Neutrophil (primary cell): ENCODE results near the gene GANAB.
A peak's percentile ranks its signal among the peaks of the same experiment; 100 is the strongest.
"Not testable (repeated sequence)": the region's sequence is repeated elsewhere in the genome, so short reads cannot be mapped to it uniquely, and the experiment has no call there.

ENCODE experiments used
- H3K27ac ChIP-seq: fragments of 200-600 bp; sonication (generic); 2 replicates; pipeline ENCODE4 v1.5.1; 2016; ENCODE audit warnings: mild to moderate bottlenecking, moderate library complexity
- H3K27me3 ChIP-seq: fragments of 200-600 bp; sonication (generic); 2 replicates; pipeline ENCODE4 v1.6.0; 2016; ENCODE audit warnings: mild to moderate bottlenecking
- H3K36me3 ChIP-seq: fragments of 200-600 bp; sonication (generic); 2 replicates; pipeline ENCODE4 v1.5.1; 2017
- H3K4me1 ChIP-seq, 2 experiments: fragments of 200-600 bp in 1 of 2; sonication (generic) in 1 of 2; 1 replicate in 1 of 2; 2 replicates in 1 of 2; pipeline versions ENCODE4 v1.5.1 to v1.6.1; 2013 to 2016; ENCODE audit warnings: low read depth in 1 of 2, low read length in 1 of 2, mild to moderate bottlenecking in 1 of 2, moderate library complexity in 1 of 2; ENCODE audit not compliant: control insufficient read depth in 1 of 2, insufficient read depth in 1 of 2
- H3K4me3 ChIP-seq, 2 experiments: fragments of 200-600 bp in 1 of 2; sonication (generic) in 1 of 2; 1 replicate in 1 of 2; 2 replicates in 1 of 2; pipeline ENCODE4 v1.5.1; 2013 to 2016; ENCODE audit warnings: low read depth in 1 of 2, low read length in 1 of 2, mild to moderate bottlenecking in 1 of 2, moderate library complexity in 1 of 2
- H3K9me3 ChIP-seq: fragments of 200-600 bp; sonication (generic); 2 replicates; pipeline ENCODE4 v1.5.1; 2016
- CTCF ChIP-seq: fragments of 200-600 bp; sonication (generic); IDR thresholded peaks from 2 replicates; pipeline ENCODE4 v1.5.1; 2016; ENCODE audit warnings: antibody characterized with exemption

The GANAB gene

DNA sequence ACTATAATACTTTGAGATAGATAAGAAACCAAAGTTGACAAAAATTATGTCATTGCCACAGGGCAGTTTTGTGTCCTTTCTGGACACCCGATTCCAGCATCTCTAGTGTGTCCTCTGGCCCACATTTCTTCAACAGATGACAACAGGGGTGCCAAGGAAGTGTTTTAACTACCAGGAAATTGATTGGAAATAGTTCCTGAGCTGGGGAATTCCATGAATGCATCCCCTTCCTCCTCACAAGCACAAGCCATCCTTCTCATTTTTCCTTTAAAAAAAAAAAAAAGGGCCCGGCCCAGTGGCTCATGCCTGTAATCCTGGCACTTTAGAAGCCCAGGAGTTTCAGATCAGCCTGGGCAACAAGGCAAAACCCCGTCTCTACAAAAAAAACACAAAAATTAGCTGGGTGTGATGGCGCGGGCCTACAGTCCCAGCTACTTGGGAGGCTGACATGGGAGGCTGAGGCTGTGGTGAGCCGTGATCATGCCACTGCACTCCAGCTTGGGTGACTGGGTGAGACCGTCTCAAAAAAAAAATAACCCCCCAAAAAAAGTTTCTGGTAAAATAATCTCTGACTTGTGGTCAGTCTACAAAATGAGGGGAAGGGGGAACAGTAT, 23.8 kb downstream of the GANAB start:
- Histone ChIP-seq H3K36me3 (peaks cover 30% of the 10 kb centered on the region), H3K27me3 (no peaks in the 10 kb centered on the region), H3K27ac (peak overlapping the region; percentile 88), H3K4me1 (peaks cover 19 to 22% of the 10 kb centered on the region in 2 experiments), H3K4me3 (peak overlapping the region; percentile 71 to 73), H3K9me3 (no peaks in the 10 kb centered on the region)
- TF ChIP-seq CTCF = no peak

DNA sequence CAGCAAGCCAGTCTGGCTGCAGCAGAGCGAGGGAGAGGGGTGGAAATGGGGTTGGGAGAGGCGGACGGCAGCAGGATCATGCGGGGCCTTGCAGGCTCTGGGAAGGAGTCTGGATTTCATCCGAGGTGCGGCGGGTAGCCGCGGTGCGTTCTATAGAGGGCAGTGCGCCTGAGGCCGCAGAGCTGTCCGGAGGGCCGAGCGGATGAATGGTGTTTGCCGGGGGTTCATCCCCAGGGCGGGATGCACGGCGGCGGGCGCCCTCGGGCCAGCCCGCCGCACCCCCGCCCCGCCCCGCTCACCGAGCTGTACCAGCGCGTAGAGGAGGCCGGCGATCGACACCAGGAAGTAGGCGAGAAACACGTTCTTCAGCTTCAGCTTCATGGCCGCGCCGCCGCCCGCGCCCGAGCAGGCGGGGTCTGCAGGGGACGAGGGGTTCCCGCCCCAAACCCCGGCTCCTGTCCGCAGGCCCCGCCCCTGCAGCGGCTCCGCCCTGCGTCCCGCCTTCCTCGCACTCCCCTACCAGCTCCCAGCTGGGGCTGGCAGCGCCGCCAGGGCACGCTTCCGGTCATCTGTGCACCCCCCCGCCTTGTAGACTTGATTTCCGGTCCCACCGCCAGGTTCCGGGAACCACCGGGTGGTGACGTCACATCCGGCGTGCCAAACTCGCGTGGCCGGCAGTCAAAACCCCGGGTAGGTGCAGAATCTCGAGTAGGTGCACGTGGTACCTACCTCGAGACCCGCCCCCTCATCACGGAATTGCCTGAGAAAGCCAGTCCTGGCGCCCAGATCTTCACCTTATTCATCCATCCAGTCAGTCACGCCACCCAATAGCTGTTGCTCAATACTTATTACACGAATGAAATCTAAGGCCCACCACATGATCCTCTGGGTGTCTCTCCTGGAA, 24.6 kb downstream of the GANAB start, which contains the start of gene B3GAT3:
B3GAT3 (minus strand) TSS at position 420 of the 904 bp plus-strand sequence; CDS start at position 381, 39 bp downstream.
- H3K36me3 ChIP-seq = peaks cover 25% of the 10 kb centered on the region
- peak within 1 kb of the TSS; percentile 88 for H3K27ac ChIP-seq
- peaks cover 19 to 22% of the 10 kb centered on the region in 2 experiments for H3K4me1 ChIP-seq
- H3K27me3 ChIP-seq = no peaks in the 10 kb centered on the region
- TF ChIP-seq CTCF = peak; percentile 82
- H3K4me3 ChIP-seq = peak within 1 kb of the TSS; percentile 71 to 73
- no peaks in the 10 kb centered on the region for H3K9me3 ChIP-seq

GRCh38 chr11:62621027-62621566, 25.3 kb downstream of the GANAB start:
- no peak for TF ChIP-seq CTCF
- H3K4me1 ChIP-seq = peaks cover 19 to 22% of the 10 kb centered on the region in 2 experiments
- peaks cover 23% of the 10 kb centered on the region for H3K36me3 ChIP-seq
- no peaks in the 10 kb centered on the region for H3K9me3 ChIP-seq
- peak overlapping the region; percentile 71 to 73 for H3K4me3 ChIP-seq
- no peaks in the 10 kb centered on the region for H3K27me3 ChIP-seq
- peak overlapping the region; percentile 88 for H3K27ac ChIP-seq

GRCh38 chr11:62616957-62617356, 29.5 kb downstream of the GANAB start:
- peaks cover 34 to 38% of the 10 kb centered on the region in 2 experiments for H3K4me1 ChIP-seq
- peaks cover 15% of the 10 kb centered on the region for H3K36me3 ChIP-seq
- not testable (repeated sequence) for H3K4me3 ChIP-seq, H3K27me3 ChIP-seq, H3K9me3 ChIP-seq, H3K27ac ChIP-seq

GRCh38 chr11:62615521-62615920, 30.9 kb downstream of the GANAB start:
- Histone ChIP-seq H3K36me3 (peaks cover 15% of the 10 kb centered on the region), H3K27me3 (no peaks in the 10 kb centered on the region), H3K27ac (no peak overlapping the region)

More at GRCh38 chr11:62615521-62615920, 30.9 kb downstream of the GANAB start:
- Histone ChIP-seq H3K4me3 (no peak overlapping the region), H3K9me3 (no peaks in the 10 kb centered on the region), H3K4me1 (peaks cover 32 to 37% of the 10 kb centered on the region in 2 experiments)
- no peak for TF ChIP-seq CTCF
